H1 (cell line): Measurements from ENCODE around the gene CKLF. TPM values are rescaled to one million over a fixed set of nuclear protein-coding genes. Genes with fewer than 3 reads are reported as not detected.

Source experiments
- CREB1 ChIP-seq: IDR thresholded peaks from 2 replicates; pipeline ENCODE4 v1.6.1; 2012; ENCODE audit warnings: inconsistent platforms
- CTCF ChIP-seq, 3 experiments: IDR thresholded peaks; 1 replicate in 2 of 3; 2 replicates in 1 of 3; pipeline versions ENCODE4 v1.5.1 to v1.6.1; 2011; ENCODE audit warnings: low read length in 3 of 3, mild to moderate bottlenecking in 3 of 3, inconsistent platforms in 2 of 3, low read depth in 1 of 3, moderate library complexity in 1 of 3; ENCODE audit not compliant: insufficient read depth in 1 of 3; ENCODE audit errors: control extremely low read depth in 1 of 3
- RXRA ChIP-seq: IDR thresholded peaks from 2 replicates; pipeline ENCODE4 v1.6.1; 2011; ENCODE audit warnings: low read depth, mild to moderate bottlenecking, low read length, moderate library complexity; ENCODE audit not compliant: insufficient read depth
- YY1 ChIP-seq: IDR thresholded peaks from 2 replicates; pipeline ENCODE4 v1.6.1; 2011; ENCODE audit warnings: low read depth, mild to moderate bottlenecking, low read length
- polyA plus RNA-seq, 7 experiments: library from polyadenylated mRNA; depleted of rRNA in 3 of 7; stranded (reverse) in 5 of 7; unstranded in 2 of 7; fragments of >200 nt in 5 of 7; fragments of 200-250 nt in 2 of 7; gene quantifications; 1 replicate in 5 of 7; 2 replicates in 1 of 7; 4 replicates in 1 of 7; pipeline versions ENCODE4 v1.2.1 to v1.2.3, GENCODE V29; 2011 to 2013; ENCODE audit warnings: missing spikeins in 2 of 7, mixed read lengths in 2 of 7
- total RNA-seq: library from RNA; stranded (reverse); fragmentation: NEBNext Ultra II Directional; extraction: Animal tissue kit (Norgen Biotek cat#: 25700); gene quantifications from 2 replicates; pipeline ENCODE4 v1.2.1, GENCODE V29; 2021

CKLF gene
- total and polyA plus RNA-seq, 2 of the 8 experiments (the other 6 are each of a cell fraction or from before 2014, with no cell fraction given) = 21.1 to 63.5 TPM

- no peak for TF ChIP-seq CTCF (IDR thresholded peaks at IDR 0.05; ENCODE audit: control extremely low read depth in 1 of 3, insufficient read depth in 1 of 3, low read depth in 1 of 3, low read length in 3 of 3)
- no peak for TF ChIP-seq CREB1
- TF ChIP-seq RXRA = no peak
- TF ChIP-seq YY1 = no peak
These were observed 48.1 kb downstream of the CKLF start (continued) for GRCh38 chr16:66600477-66600876.
